Measurements from ENCODE around the gene TUB. TPM values are rescaled to one million over a fixed set of nuclear protein-coding genes. Genes with fewer than 3 reads are reported as not detected.

The TUB gene
- total and polyA plus RNA-seq, 2 of the 8 experiments (the other 6 are each of a cell fraction or from before 2014, with no cell fraction given): 15.3 to 31.3 TPM

DNA sequence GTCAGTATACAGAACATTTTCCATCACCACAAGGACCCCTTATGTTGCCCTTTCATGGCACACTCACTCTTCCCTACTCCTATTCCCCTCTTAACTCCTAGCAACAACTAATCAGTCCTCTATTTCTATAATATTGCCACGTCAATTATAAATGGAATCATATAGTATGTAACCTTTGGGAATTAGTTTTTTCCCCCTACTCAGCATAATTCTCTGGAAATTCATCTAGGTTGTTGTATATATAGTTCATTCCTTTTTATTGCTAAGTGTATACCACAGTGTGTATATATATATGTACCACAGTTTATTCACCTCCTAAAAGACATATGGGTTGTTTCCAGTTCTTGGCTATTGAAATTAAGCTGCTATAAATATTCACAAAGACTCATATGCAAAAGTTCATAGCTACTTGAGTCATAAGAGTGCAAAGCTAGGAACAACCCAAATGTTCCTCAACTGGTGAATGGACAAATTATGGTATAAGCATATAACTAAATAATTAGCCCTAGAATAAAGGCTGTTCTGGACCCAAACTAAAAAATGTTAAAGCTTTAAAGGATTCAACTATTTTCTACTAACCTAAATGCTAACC lies 41.3 kb downstream of the TUB start:
- H3K4me2 ChIP-seq (ENCODE audit: insufficient read depth in 1 of 2, low read depth in 2 of 2, low read length in 2 of 2): no peak overlapping the region
- no peak overlapping the region for H4K8ac ChIP-seq (ENCODE audit: extremely low read depth, insufficient read depth, low read length)
- H2BK120ac ChIP-seq (replicated peaks; ENCODE audit: low read depth, low read length): no peak overlapping the region
- H2AFZ ChIP-seq (ENCODE audit: low read length): no peak overlapping the region
- no peak overlapping the region for H3K18ac ChIP-seq (ENCODE audit: extremely low read depth, low read length)
- no peak overlapping the region for H3K4me3 ChIP-seq (ENCODE audit: extremely low read depth in 1 of 4, insufficient read depth in 2 of 4, low read depth in 3 of 4, low read length in 4 of 4)
- H3K27me3 ChIP-seq (replicated peaks in 1 of 4; ENCODE audit: control insufficient read depth in 3 of 4, extremely low read depth in 1 of 4, insufficient read depth in 3 of 4, low read length in 3 of 4): no peaks in the 10 kb centered on the region
- H2AK5ac ChIP-seq (ENCODE audit: low read depth, low read length): no peak overlapping the region
- no peak overlapping the region for H2BK12ac ChIP-seq (ENCODE audit: low read depth, low read length)
- H2BK5ac ChIP-seq (ENCODE audit: low read depth, low read length): no peak overlapping the region
- no peak overlapping the region for H2BK20ac ChIP-seq (ENCODE audit: low read length)
- TF ChIP-seq, protein P1, sequence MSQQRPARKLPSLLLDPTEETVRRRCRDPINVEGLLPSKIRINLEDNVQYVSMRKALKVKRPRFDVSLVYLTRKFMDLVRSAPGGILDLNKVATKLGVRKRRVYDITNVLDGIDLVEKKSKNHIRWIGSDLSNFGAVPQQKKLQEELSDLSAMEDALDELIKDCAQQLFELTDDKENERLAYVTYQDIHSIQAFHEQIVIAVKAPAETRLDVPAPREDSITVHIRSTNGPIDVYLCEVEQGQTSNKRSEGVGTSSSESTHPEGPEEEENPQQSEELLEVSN (IDR thresholded peaks at IDR 0.05): no peak
- TF ChIP-seq CEBPB (IDR thresholded peaks at IDR 0.05; ENCODE audit: low read depth, low read length): no peak
- no peak for TF ChIP-seq BACH1 (IDR thresholded peaks at IDR 0.05; ENCODE audit: low read length)
- no peak for TF ChIP-seq HDAC6 (IDR thresholded peaks at IDR 0.05; ENCODE audit: low read depth, low read length)
- no peak for TF ChIP-seq SP2 (IDR thresholded peaks at IDR 0.05; ENCODE audit: low read length)
- no peak for TF ChIP-seq CTBP2 (IDR thresholded peaks at IDR 0.05; ENCODE audit: borderline replicate concordance, insufficient read depth, insufficient read length, low read length)
- TF ChIP-seq CBX8 (IDR thresholded peaks at IDR 0.05; ENCODE audit: borderline replicate concordance, low read depth, low read length): no peak
- TF ChIP-seq RAD21 (IDR thresholded peaks at IDR 0.05 in 1 of 2, conservative IDR thresholded peaks at IDR 0.05 in 1 of 2; ENCODE audit: low read depth in 2 of 2, low read length in 2 of 2): no peak
- TF ChIP-seq KDM1A (IDR thresholded peaks at IDR 0.05; ENCODE audit: borderline replicate concordance, low read length): no peak
- TF ChIP-seq NANOG (IDR thresholded peaks at IDR 0.05; ENCODE audit: insufficient read depth, low read depth, low read length, poor library complexity, severe bottlenecking): no peak
- no peak overlapping the region for H3K56ac ChIP-seq (replicated peaks; ENCODE audit: insufficient read length, low read depth, low read length)
- no peak overlapping the region for H3K9ac ChIP-seq (replicated peaks in 1 of 4; ENCODE audit: extremely low read depth in 1 of 4, low read depth in 3 of 4, low read length in 3 of 4)
- H2BK15ac ChIP-seq (ENCODE audit: low read length): no peak overlapping the region
- H4K91ac ChIP-seq (replicated peaks; ENCODE audit: insufficient read length, low read length): no peak overlapping the region
- ChIA-PET POLR2A (ENCODE audit: partially characterized antibody) (no interaction called here), CTCF (ENCODE audit: partially characterized antibody) (interaction anchor here (0.8 kb wide), 1 partner anchor 26 kb away, joined by 3 read pairs; no protein-coding TSS in a partner anchor)
- no peak overlapping the region for H3K27ac ChIP-seq (ENCODE audit: low read depth, low read length)
- no peak overlapping the region for H3K23ac ChIP-seq (ENCODE audit: insufficient read length)
- H3K4ac ChIP-seq (replicated peaks; ENCODE audit: insufficient read length, low read depth, low read length): no peak overlapping the region
- H3K23me2 ChIP-seq (ENCODE audit: low read depth, low read length): no peaks in the 10 kb centered on the region
- H3K4me1 ChIP-seq (replicated peaks in 1 of 4; ENCODE audit: control insufficient read depth in 3 of 4, insufficient read depth in 4 of 4, low read length in 3 of 4): no peaks in the 10 kb centered on the region
- H3K36me3 ChIP-seq (ENCODE audit: control insufficient read depth in 2 of 4, insufficient read depth in 4 of 4, low read length in 3 of 4): no peaks in the 10 kb centered on the region
- H3K79me1 ChIP-seq (ENCODE audit: low read depth, low read length): no peaks in the 10 kb centered on the region
- DNase-seq (ENCODE audit: low read depth in 1 of 2, low spot score in 2 of 2) (no peak), FAIRE-seq (no peak)
- H3K9me3 ChIP-seq (ENCODE audit: insufficient read depth in 2 of 2, low read depth in 1 of 2, low read length in 1 of 2): no peaks in the 10 kb centered on the region
- no peaks in the 10 kb centered on the region; a peak in 1 of 4 replicates for H3K79me2 ChIP-seq (ENCODE audit: control insufficient read depth in 1 of 2, insufficient read depth in 2 of 2, low read length in 2 of 2)
- no peak overlapping the region for H4K5ac ChIP-seq (ENCODE audit: insufficient read length, low read depth, low read length)
- H4K20me1 ChIP-seq (replicated peaks in 1 of 2; ENCODE audit: control insufficient read depth in 1 of 2, insufficient read depth in 2 of 2, low read length in 2 of 2): no peaks in the 10 kb centered on the region
- H3K14ac ChIP-seq (ENCODE audit: insufficient read length): no peak overlapping the region
- 92% methylated on average over 1 of the region's 1 CpG; no CpG with 5 or more reads in 1 of the 2 experiments for WGBS, 2 experiments (ENCODE audit: extremely low coverage in 1 of 2, insufficient coverage in 1 of 2, insufficient read length in 1 of 2, insufficient replicate concordance in 2 of 2, low coverage in 1 of 2, low lambda C conversion rate in 2 of 2, missing lambda C conversion rate in 1 of 2)
